K562 (cell line): ENCODE measurements around the gene OTOR. TPM values are rescaled to one million over a fixed set of nuclear protein-coding genes. Genes with fewer than 3 reads are reported as not detected.

ENCODE experiments used
- ATAC-seq: fragments of 200-7000 bp; cut with Tn5 transposase; 3 replicates; pipeline ENCODE4 v1.9.1; 2020; ENCODE audit warnings: moderate library complexity
- BruUV-seq: library from RNA; stranded (reverse); fragments of 400-500 nt; replicated peaks from 2 replicates; lab custom pipeline; 2021; lab: Mats Ljungman, UMichigan
- CTCF ChIA-PET: fragments of 300-600 bp; formaldehyde crosslinking; extraction: SDS; loops from one replicate; lab custom pipeline; 2021; ENCODE audit warnings: low intra/inter-chr PET ratio; lab: Yijun Ruan, JAX
- POLR2A ChIA-PET: fragments of 300-600, 350-650 bp; sonication (Branson Sonifier 250); formaldehyde crosslinking; extraction: SDS; loops from one replicate; lab custom pipeline; 2021; ENCODE audit warnings: antibody characterized with exemption, inconsistent platforms; lab: Yijun Ruan, JAX
- DNase-seq, 4 experiments: peaks; one replicate each; pipeline versions ENCODE4 v3.0.0 to v3.0.0-alpha.2; 2011 to 2018; ENCODE audit warnings: low spot score in 3 of 4, mixed read lengths in 3 of 4; ENCODE audit errors: extremely low read depth in 1 of 4
- FAIRE-seq: peaks from 2 replicates; lab custom pipeline; 2011; peaks lifted over from hg19 to GRCh38; lab: Jason Lieb, UNC
- H2AFZ ChIP-seq: 2 replicates; pipeline ENCODE4 v1.6.0; 2011; ENCODE audit warnings: low read depth, low read length, control low read depth, inconsistent platforms
- H3K27ac ChIP-seq: fragments of 200-600 bp; 3 replicates; pipeline ENCODE4 v1.8.0; 2011; ENCODE audit warnings: low read depth, mild to moderate bottlenecking, control low read depth, inconsistent platforms, low read length, moderate library complexity, mixed read lengths; ENCODE audit errors: extremely low read depth
- H3K27me3 ChIP-seq, 2 experiments: fragments of 300-600 bp in 1 of 2; 2 replicates in 1 of 2; 3 replicates in 1 of 2; pipeline versions ENCODE4 v1.6.0 to v1.8.0; 2011; ENCODE audit warnings: inconsistent platforms in 2 of 2, low read length in 2 of 2, mild to moderate bottlenecking in 1 of 2, mixed read lengths in 1 of 2, moderate library complexity in 1 of 2; ENCODE audit not compliant: control insufficient read depth in 2 of 2, insufficient read depth in 2 of 2
- H3K36me3 ChIP-seq: fragments of 300-600 bp; 3 replicates; pipeline ENCODE4 v1.8.0; 2011; ENCODE audit warnings: mild to moderate bottlenecking, low read length, inconsistent platforms; ENCODE audit not compliant: control insufficient read depth, insufficient read depth
- H3K4me1 ChIP-seq, 2 experiments: fragments of 200-600 bp in 1 of 2; replicated peaks in 1 of 2; 2 replicates in 1 of 2; 3 replicates in 1 of 2; pipeline versions ENCODE4 v1.5.1 to v1.8.0; 2011; ENCODE audit warnings: inconsistent platforms in 2 of 2, low read length in 2 of 2, mild to moderate bottlenecking in 1 of 2, mixed read lengths in 1 of 2, moderate library complexity in 1 of 2; ENCODE audit not compliant: control insufficient read depth in 2 of 2, insufficient read depth in 2 of 2
- H3K4me2 ChIP-seq: 2 replicates; pipeline ENCODE4 v1.6.1; 2011; ENCODE audit warnings: low read length, control low read depth, inconsistent platforms, mixed read lengths; ENCODE audit not compliant: insufficient read depth
- H3K4me3 ChIP-seq: fragments of 200-600 bp; sonication (generic), shearing (Covaris generic); 2 replicates; pipeline ENCODE4 v1.5.1; 2016; ENCODE audit warnings: control low read depth, inconsistent platforms
- H3K79me2 ChIP-seq: fragments of 200-600 bp; 3 replicates; pipeline ENCODE4 v1.8.0; 2011; ENCODE audit warnings: low read length, inconsistent platforms; ENCODE audit not compliant: control insufficient read depth, insufficient read depth
- H3K9ac ChIP-seq, 2 experiments: 2 replicates each; pipeline versions ENCODE4 v1.6.0 to v1.6.1; 2011; ENCODE audit warnings: low read depth in 2 of 2, low read length in 2 of 2, control low read depth in 1 of 2, inconsistent platforms in 1 of 2, mild to moderate bottlenecking in 1 of 2, mixed read lengths in 1 of 2; ENCODE audit not compliant: insufficient read depth in 1 of 2
- H3K9me1 ChIP-seq: one replicate; pipeline ENCODE4 v1.6.0; 2011; ENCODE audit warnings: inconsistent platforms, mild to moderate bottlenecking, low read length, moderate library complexity; ENCODE audit not compliant: control insufficient read depth, insufficient read depth
- H3K9me3 ChIP-seq: replicated peaks from 2 replicates; pipeline ENCODE4 v1.5.1; 2011; ENCODE audit warnings: low read depth, low read length, inconsistent platforms; ENCODE audit not compliant: control insufficient read depth, insufficient read depth
- H4K20me1 ChIP-seq: replicated peaks from 2 replicates; pipeline ENCODE4 v1.6.1; 2011; ENCODE audit warnings: low read length, inconsistent platforms, mixed read lengths; ENCODE audit not compliant: control insufficient read depth, insufficient read depth
- E2F8 ChIP-seq: fragments of 450-650 bp; IDR thresholded peaks from 2 replicates; pipeline ENCODE4 v1.7.1; 2018; ENCODE audit warnings: mild to moderate bottlenecking, low read depth; ENCODE audit not compliant: partially characterized antibody
- ELF2 ChIP-seq: fragments of 250-450 bp; sonication (Bioruptor Pico); IDR thresholded peaks from 2 replicates; pipeline ENCODE4 v1.5.0; 2021; ENCODE audit warnings: mild to moderate bottlenecking
- ELK1 ChIP-seq: sonication (generic); formaldehyde crosslinking; IDR thresholded peaks from 2 replicates; pipeline ENCODE4 v1.8.1; 2022; ENCODE audit warnings: missing genetic modification reagents
- FOXA1 ChIP-seq: fragments of 450-650 bp; IDR thresholded peaks from 2 replicates; pipeline ENCODE4 v1.6.1; 2016; ENCODE audit warnings: mild to moderate bottlenecking, borderline replicate concordance
- HOXB6 ChIP-seq: fragments of 250-450 bp; sonication (Bioruptor Pico); IDR thresholded peaks from 2 replicates; pipeline ENCODE4 v1.5.1; 2022; ENCODE audit warnings: mild to moderate bottlenecking, borderline replicate concordance
- NFYB ChIP-seq: IDR thresholded peaks from 2 replicates; pipeline ENCODE4 v1.6.1; 2011; ENCODE audit warnings: mild to moderate bottlenecking, moderate library complexity; ENCODE audit not compliant: insufficient read length; ENCODE audit errors: extremely low read depth
- PML ChIP-seq: IDR thresholded peaks from 2 replicates; pipeline ENCODE4 v1.6.1; 2012; ENCODE audit warnings: low read length, inconsistent platforms
- POU5F1 ChIP-seq: fragments of 150-350 bp; IDR thresholded peaks from 2 replicates; pipeline ENCODE4 v1.6.1; 2014; ENCODE audit warnings: borderline replicate concordance, low read length, low read depth, mild to moderate bottlenecking; ENCODE audit not compliant: partially characterized antibody
- SRSF1 ChIP-seq: fragments of 200-400 bp; formaldehyde crosslinking; IDR thresholded peaks from 2 replicates; pipeline ENCODE4 v1.6.1; 2017; ENCODE audit warnings: mild to moderate bottlenecking, low read depth, low read length, moderate library complexity
- THAP7 ChIP-seq: fragments of 250-450 bp; sonication (Bioruptor Pico); IDR thresholded peaks from 2 replicates; pipeline ENCODE4 v1.5.0; 2021
- ZFX ChIP-seq: sonication (generic); formaldehyde crosslinking; IDR thresholded peaks from 2 replicates; pipeline ENCODE4 v1.8.0; 2022; ENCODE audit warnings: mild to moderate bottlenecking, missing genetic modification reagents, moderate library complexity
- ZNF609 ChIP-seq: sonication (generic); formaldehyde crosslinking; IDR thresholded peaks from 2 replicates; pipeline ENCODE4 v1.8.1; 2023; ENCODE audit warnings: missing genetic modification reagents, mild to moderate bottlenecking, borderline replicate concordance
- WGBS: fragments of 100-300 bp; shearing (Covaris generic); methylation state at CpG from one replicate; pipeline ENCODE4 v1.1.6; 2016; ENCODE audit warnings: low coverage, mixed read lengths; ENCODE audit not compliant: insufficient coverage; ENCODE audit errors: missing lambda C conversion rate; 5-methylcytosine and 5-hydroxymethylcytosine counted together
- in situ Hi-C: fragments of 300-500 bp; cut with MboI; formaldehyde crosslinking; loops from 4 replicates; pipeline ENCODE4 v1.15.0; 2018; ENCODE audit warnings: inconsistent platforms, mixed read lengths
- intact Hi-C: fragments of 100-400 bp; cut with micrococcal nuclease; formaldehyde crosslinking; loops from 2 replicates; pipeline ENCODE4 v1.14.2; 2022
- polyA plus RNA-seq, 8 experiments: library from polyadenylated mRNA; depleted of rRNA in 4 of 8; stranded (reverse) in 5 of 8; unstranded in 3 of 8; fragments of >200 nt; fragmentation: Nextera tagmentation in 2 of 8; fragmentation: Illumina TruSeq in 1 of 8; extraction: Ambion mirVana in 2 of 8; extraction: Trizol in 1 of 8; gene quantifications; 2 replicates each; pipeline versions ENCODE4 v1.2.1 to v1.2.3, GENCODE V29; 2011 to 2014; ENCODE audit warnings: inconsistent platforms in 1 of 8, missing spikeins in 1 of 8
- total RNA-seq, 7 experiments: library from RNA; depleted of rRNA in 6 of 7; stranded (reverse); fragments of >200 nt in 6 of 7; fragmentation: Illumina TruSeq in 2 of 7; extraction: Trizol in 2 of 7; gene quantifications; 2 replicates each; pipeline versions ENCODE4 v1.2.1 to v1.2.3, GENCODE V29; 2011 to 2021; ENCODE audit warnings: low replicate concordance in 1 of 7

Gene OTOR
- total and polyA plus RNA-seq, 9 of the 15 experiments (the other 6 are each of a cell fraction or from before 2014, with no cell fraction given): not detected

- Histone ChIP-seq H3K9me1 (no peaks in the 10 kb centered on the region), H3K4me3 (no peak overlapping the region), H2AFZ (peak overlapping the region; percentile 100), H3K4me1 (peaks cover 0 to 3% of the 10 kb centered on the region in 2 experiments; a peak in 3 of 5 replicates), H3K9ac (no peak overlapping the region), H4K20me1 (0 out of 2 replicates have a peak, but pooled peaks cover 8% of the 10 kb centered on the region), H3K79me2 (peaks cover 21% of the 10 kb centered on the region), H3K4me2 (peak overlapping the region; percentile 95; the same call in 1 of the 2 replicates), H3K27me3 (no peaks in the 10 kb centered on the region), H3K9me3 (peaks cover 8% of the 10 kb centered on the region), H3K36me3 (peaks cover 22% of the 10 kb centered on the region; the same call in 2 of the 3 replicates), H3K27ac (peak overlapping the region; percentile 95; the same call in 1 of the 3 replicates)
- ChIA-PET POLR2A (no interaction called here), CTCF (no interaction called here)
- FAIRE-seq: no peak
- no peak for ATAC-seq
- no peak for DNase-seq
- WGBS: 100% methylated on average over 1 of the region's 1 CpG
- in situ Hi-C loops (no loop called here), intact Hi-C loops (no loop called here)
- no TSS peak for BruUV-seq
- no peak for TF ChIP-seq PML
- no peak for TF ChIP-seq FOXA1
- TF ChIP-seq ZNF609 (CRISPR knock-in tag): no peak
- TF ChIP-seq POU5F1: no peak
- no peak for TF ChIP-seq ZFX (CRISPR knock-in tag)
- TF ChIP-seq NFYB: no peak
- no peak for TF ChIP-seq SRSF1
- no peak for TF ChIP-seq E2F8
- TF ChIP-seq ELK1 (CRISPR knock-in tag): no peak
- TF ChIP-seq HOXB6 (CRISPR knock-in tag): no peak
- no peak for TF ChIP-seq ELF2 (CRISPR knock-in tag)
- no peak for TF ChIP-seq THAP7 (CRISPR knock-in tag)
Measured at GRCh38 chr20:16729080-16729479, 19.1 kb upstream of the OTOR start.
